ENCODE results near the gene RAB3IL1. TPM values are rescaled to one million over a fixed set of nuclear protein-coding genes. Genes with fewer than 3 reads are reported as not detected.

The RAB3IL1 gene
- total RNA-seq, 1 experiment from 2014 or later, result 18.1 TPM

- ChIA-PET POLR2A (interaction anchor here (1.7 kb wide), 1 partner anchor 68 kb away, joined by 5 read pairs; no protein-coding TSS in a partner anchor), CTCF (interaction anchor here (0.9 to 1.9 kb wide), 2 partner anchors 18 to 228 kb away, joined by 3 to 8 read pairs; no protein-coding TSS in a partner anchor), RAD21 (ENCODE audit: low non-redundant PET in 1 of 2, low total read pairs in 2 of 2, uncharacterized antibody in 2 of 2, unreplicated experiment in 2 of 2) (interaction anchor here in 1 of 2 experiments (0.5 kb wide), 1 partner anchor 36 kb away, joined by 4 read pairs; no protein-coding TSS in a partner anchor)
- Histone ChIP-seq H3K27me3 (ENCODE audit: insufficient read depth, low read length) (no peaks in the 10 kb centered on the region), H3K27ac (ENCODE audit: low read depth, low read length) (no peak overlapping the region), H3K36me3 (ENCODE audit: control insufficient read depth in 1 of 2, insufficient read depth in 2 of 2, low read length in 2 of 2) (no peaks in the 10 kb centered on the region; a peak in 1 of 4 replicates), H3K4me3 (replicated peaks in 1 of 2; ENCODE audit: low read depth in 1 of 2, low read length in 2 of 2) (no peak overlapping the region), H3K4me1 (ENCODE audit: control insufficient read depth in 1 of 2, insufficient read depth in 2 of 2, low read length in 2 of 2) (peaks cover 7 to 14% of the 10 kb centered on the region in 2 experiments; a peak in 3 of 4 replicates), H3K79me2 (ENCODE audit: insufficient read depth, low read length) (no peaks in the 10 kb centered on the region), H3K4me2 (ENCODE audit: low read length) (no peak overlapping the region), H4K20me1 (ENCODE audit: insufficient read depth) (no peaks in the 10 kb centered on the region), H2AFZ (ENCODE audit: low read depth, low read length, poor library complexity, severe bottlenecking) (no peak overlapping the region), H3K9ac (ENCODE audit: low read length) (no peak overlapping the region), H3K9me2 (ENCODE audit: insufficient read depth) (no peaks in the 10 kb centered on the region), H3K9me3 (ENCODE audit: control insufficient read depth in 1 of 2, insufficient read depth in 1 of 2, low read depth in 1 of 2, low read length in 2 of 2) (no peaks in the 10 kb centered on the region)
- no peak for TF ChIP-seq SRF (IDR thresholded peaks at IDR 0.05; ENCODE audit: low read depth)
- no peak for TF ChIP-seq CBX3 (IDR thresholded peaks at IDR 0.05; ENCODE audit: low read depth)
- TF ChIP-seq EZH2 (IDR thresholded peaks at IDR 0.05), result no peak
- TF ChIP-seq JUND (IDR thresholded peaks at IDR 0.05), result no peak
- no peak for TF ChIP-seq ELF1 (IDR thresholded peaks at IDR 0.05; ENCODE audit: borderline replicate concordance, low read depth)
- TF ChIP-seq MAX (IDR thresholded peaks at IDR 0.05), result no peak
- TF ChIP-seq POLR2A (IDR thresholded peaks at IDR 0.05; ENCODE audit: borderline replicate concordance, extremely low read depth, insufficient read depth, insufficient read length), result no peak
- TF ChIP-seq ATF3 (IDR thresholded peaks at IDR 0.05), result no peak
- TF ChIP-seq REST (IDR thresholded peaks at IDR 0.05; ENCODE audit: low read depth), result no peak
- no peak for TF ChIP-seq POLR2AphosphoS5 (IDR thresholded peaks at IDR 0.05; ENCODE audit: low read depth, low read length)
- no peak for TF ChIP-seq SIN3A (IDR thresholded peaks at IDR 0.05; ENCODE audit: low read depth)
- TF ChIP-seq ZFX (IDR thresholded peaks at IDR 0.05), result no peak
- TF ChIP-seq YY1 (IDR thresholded peaks at IDR 0.05; ENCODE audit: extremely low read depth, insufficient replicate concordance, low read depth, low read length), result no peak
- TF ChIP-seq TCF7L2 (IDR thresholded peaks at IDR 0.05; ENCODE audit: borderline replicate concordance, extremely low read depth, insufficient read depth, insufficient read length), result no peak
- no peak for TF ChIP-seq ZNF274 (IDR thresholded peaks at IDR 0.05; ENCODE audit: low read depth, low read length)
- no peak for TF ChIP-seq RAD21 (IDR thresholded peaks at IDR 0.05; ENCODE audit: low read depth)
- no peak for DNase-seq (ENCODE audit: low read depth, low spot score)
- intact Hi-C loops (cut with micrococcal nuclease), result no loop called here
- BruUV-seq (replicated peaks), result no TSS peak
- no peak for ATAC-seq
Observed at GRCh38 chr11:61880031-61880430, 37.3 kb downstream of the RAB3IL1 start.

Measured in HCT116 (cell line).